ENCODE measurements around the gene SOX5. TPM values are rescaled to one million over a fixed set of nuclear protein-coding genes. Genes with fewer than 3 reads are reported as not detected.

Gene SOX5
- total and polyA plus RNA-seq, 2 experiments from 2014 or later: 1.0 to 4.7 TPM

- Histone ChIP-seq H3F3A (replicated peaks; ENCODE audit: low read depth) (no peaks in the 10 kb centered on the region), H3K27me3 (ENCODE audit: insufficient read depth) (no peaks in the 10 kb centered on the region), H3K27ac (ENCODE audit: low read depth) (no peak overlapping the region), H3K4me2 (no peak overlapping the region), H3K4me1 (ENCODE audit: insufficient read depth) (no peaks in the 10 kb centered on the region), H3K79me2 (replicated peaks; ENCODE audit: insufficient read depth) (no peaks in the 10 kb centered on the region), H4K20me1 (replicated peaks; ENCODE audit: insufficient read depth) (no peaks in the 10 kb centered on the region), H2AFZ (no peak overlapping the region), H3K36me3 (ENCODE audit: insufficient read depth) (no peaks in the 10 kb centered on the region), H3K9me2 (ENCODE audit: insufficient read depth) (no peaks in the 10 kb centered on the region), H3K4me3 (no peak overlapping the region)
- no peak overlapping the region for H3K27ac Mint-ChIP-seq
- H3K36me3 Mint-ChIP-seq (ENCODE audit: low read depth): peaks cover 4% of the 10 kb centered on the region; the same call in 1 of the 3 replicates
- H3K9me3 Mint-ChIP-seq: peaks cover 7% of the 10 kb centered on the region; the same call in 2 of the 3 replicates
- DNase-seq (ENCODE audit: low spot score) (no peak), ATAC-seq (no peak)
- H3K4me1 Mint-ChIP-seq: no peaks in the 10 kb centered on the region
- no peak for TF ChIP-seq STAT1 (IDR thresholded peaks at IDR 0.05; ENCODE audit: unreplicated experiment)
- TF ChIP-seq ETS1 (IDR thresholded peaks at IDR 0.05): no peak
- TF ChIP-seq JUNB (IDR thresholded peaks at IDR 0.05; ENCODE audit: unreplicated experiment): no peak
- no peak for TF ChIP-seq ZNF114 (CRISPR knock-in tag; IDR thresholded peaks at IDR 0.05)
- TF ChIP-seq CREB1 (CRISPR knock-in tag; IDR thresholded peaks at IDR 0.05; ENCODE audit: low read depth): no peak
- TF ChIP-seq, protein P1, sequence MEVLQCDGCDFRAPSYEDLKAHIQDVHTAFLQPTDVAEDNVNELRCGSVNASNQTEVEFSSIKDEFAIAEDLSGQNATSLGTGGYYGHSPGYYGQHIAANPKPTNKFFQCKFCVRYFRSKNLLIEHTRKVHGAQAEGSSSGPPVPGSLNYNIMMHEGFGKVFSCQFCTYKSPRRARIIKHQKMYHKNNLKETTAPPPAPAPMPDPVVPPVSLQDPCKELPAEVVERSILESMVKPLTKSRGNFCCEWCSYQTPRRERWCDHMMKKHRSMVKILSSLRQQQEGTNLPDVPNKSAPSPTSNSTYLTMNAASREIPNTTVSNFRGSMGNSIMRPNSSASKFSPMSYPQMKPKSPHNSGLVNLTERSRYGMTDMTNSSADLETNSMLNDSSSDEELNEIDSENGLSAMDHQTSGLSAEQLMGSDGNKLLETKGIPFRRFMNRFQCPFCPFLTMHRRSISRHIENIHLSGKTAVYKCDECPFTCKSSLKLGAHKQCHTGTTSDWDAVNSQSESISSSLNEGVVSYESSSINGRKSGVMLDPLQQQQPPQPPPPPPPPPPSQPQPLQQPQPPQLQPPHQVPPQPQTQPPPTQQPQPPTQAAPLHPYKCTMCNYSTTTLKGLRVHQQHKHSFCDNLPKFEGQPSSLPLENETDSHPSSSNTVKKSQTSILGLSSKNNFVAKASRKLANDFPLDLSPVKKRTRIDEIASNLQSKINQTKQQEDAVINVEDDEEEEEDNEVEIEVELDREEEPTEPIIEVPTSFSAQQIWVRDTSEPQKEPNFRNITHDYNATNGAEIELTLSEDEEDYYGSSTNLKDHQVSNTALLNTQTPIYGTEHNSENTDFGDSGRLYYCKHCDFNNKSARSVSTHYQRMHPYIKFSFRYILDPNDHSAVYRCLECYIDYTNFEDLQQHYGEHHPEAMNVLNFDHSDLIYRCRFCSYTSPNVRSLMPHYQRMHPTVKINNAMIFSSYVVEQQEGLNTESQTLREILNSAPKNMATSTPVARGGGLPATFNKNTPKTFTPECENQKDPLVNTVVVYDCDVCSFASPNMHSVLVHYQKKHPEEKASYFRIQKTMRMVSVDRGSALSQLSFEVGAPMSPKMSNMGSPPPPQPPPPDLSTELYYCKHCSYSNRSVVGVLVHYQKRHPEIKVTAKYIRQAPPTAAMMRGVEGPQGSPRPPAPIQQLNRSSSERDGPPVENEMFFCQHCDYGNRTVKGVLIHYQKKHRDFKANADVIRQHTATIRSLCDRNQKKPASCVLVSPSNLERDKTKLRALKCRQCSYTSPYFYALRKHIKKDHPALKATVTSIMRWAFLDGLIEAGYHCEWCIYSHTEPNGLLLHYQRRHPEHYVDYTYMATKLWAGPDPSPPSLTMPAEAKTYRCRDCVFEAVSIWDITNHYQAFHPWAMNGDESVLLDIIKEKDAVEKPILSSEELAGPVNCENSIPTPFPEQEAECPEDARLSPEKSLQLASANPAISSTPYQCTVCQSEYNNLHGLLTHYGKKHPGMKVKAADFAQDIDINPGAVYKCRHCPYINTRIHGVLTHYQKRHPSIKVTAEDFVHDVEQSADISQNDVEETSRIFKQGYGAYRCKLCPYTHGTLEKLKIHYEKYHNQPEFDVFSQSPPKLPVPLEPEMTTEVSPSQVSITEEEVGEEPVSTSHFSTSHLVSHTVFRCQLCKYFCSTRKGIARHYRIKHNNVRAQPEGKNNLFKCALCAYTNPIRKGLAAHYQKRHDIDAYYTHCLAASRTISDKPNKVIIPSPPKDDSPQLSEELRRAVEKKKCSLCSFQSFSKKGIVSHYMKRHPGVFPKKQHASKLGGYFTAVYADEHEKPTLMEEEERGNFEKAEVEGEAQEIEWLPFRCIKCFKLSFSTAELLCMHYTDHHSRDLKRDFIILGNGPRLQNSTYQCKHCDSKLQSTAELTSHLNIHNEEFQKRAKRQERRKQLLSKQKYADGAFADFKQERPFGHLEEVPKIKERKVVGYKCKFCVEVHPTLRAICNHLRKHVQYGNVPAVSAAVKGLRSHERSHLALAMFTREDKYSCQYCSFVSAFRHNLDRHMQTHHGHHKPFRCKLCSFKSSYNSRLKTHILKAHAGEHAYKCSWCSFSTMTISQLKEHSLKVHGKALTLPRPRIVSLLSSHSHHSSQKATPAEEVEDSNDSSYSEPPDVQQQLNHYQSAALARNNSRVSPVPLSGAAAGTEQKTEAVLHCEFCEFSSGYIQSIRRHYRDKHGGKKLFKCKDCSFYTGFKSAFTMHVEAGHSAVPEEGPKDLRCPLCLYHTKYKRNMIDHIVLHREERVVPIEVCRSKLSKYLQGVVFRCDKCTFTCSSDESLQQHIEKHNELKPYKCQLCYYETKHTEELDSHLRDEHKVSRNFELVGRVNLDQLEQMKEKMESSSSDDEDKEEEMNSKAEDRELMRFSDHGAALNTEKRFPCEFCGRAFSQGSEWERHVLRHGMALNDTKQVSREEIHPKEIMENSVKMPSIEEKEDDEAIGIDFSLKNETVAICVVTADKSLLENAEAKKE (CRISPR knock-in tag; IDR thresholded peaks at IDR 0.05): no peak
- no peak for TF ChIP-seq NANOG (IDR thresholded peaks at IDR 0.05; ENCODE audit: borderline replicate concordance)
- TF ChIP-seq ZNF331 (CRISPR knock-in tag; IDR thresholded peaks at IDR 0.05; ENCODE audit: low read depth): no peak
- TF ChIP-seq POLR2AphosphoS5 (IDR thresholded peaks at IDR 0.05; ENCODE audit: low read depth): no peak
- TF ChIP-seq CTCF (conservative IDR thresholded peaks at IDR 0.05; ENCODE audit: low read depth in 2 of 2): no peak
- TF ChIP-seq, protein P2, sequence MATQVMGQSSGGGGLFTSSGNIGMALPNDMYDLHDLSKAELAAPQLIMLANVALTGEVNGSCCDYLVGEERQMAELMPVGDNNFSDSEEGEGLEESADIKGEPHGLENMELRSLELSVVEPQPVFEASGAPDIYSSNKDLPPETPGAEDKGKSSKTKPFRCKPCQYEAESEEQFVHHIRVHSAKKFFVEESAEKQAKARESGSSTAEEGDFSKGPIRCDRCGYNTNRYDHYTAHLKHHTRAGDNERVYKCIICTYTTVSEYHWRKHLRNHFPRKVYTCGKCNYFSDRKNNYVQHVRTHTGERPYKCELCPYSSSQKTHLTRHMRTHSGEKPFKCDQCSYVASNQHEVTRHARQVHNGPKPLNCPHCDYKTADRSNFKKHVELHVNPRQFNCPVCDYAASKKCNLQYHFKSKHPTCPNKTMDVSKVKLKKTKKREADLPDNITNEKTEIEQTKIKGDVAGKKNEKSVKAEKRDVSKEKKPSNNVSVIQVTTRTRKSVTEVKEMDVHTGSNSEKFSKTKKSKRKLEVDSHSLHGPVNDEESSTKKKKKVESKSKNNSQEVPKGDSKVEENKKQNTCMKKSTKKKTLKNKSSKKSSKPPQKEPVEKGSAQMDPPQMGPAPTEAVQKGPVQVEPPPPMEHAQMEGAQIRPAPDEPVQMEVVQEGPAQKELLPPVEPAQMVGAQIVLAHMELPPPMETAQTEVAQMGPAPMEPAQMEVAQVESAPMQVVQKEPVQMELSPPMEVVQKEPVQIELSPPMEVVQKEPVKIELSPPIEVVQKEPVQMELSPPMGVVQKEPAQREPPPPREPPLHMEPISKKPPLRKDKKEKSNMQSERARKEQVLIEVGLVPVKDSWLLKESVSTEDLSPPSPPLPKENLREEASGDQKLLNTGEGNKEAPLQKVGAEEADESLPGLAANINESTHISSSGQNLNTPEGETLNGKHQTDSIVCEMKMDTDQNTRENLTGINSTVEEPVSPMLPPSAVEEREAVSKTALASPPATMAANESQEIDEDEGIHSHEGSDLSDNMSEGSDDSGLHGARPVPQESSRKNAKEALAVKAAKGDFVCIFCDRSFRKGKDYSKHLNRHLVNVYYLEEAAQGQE (IDR thresholded peaks at IDR 0.05; ENCODE audit: unreplicated experiment): no peak
- no peak for TF ChIP-seq EZH2 (IDR thresholded peaks at IDR 0.05; ENCODE audit: low read depth, unreplicated experiment)
- no peak for TF ChIP-seq EZH2phosphoT487 (IDR thresholded peaks at IDR 0.05; ENCODE audit: unreplicated experiment)
- no peaks in the 10 kb centered on the region for H3K27me3 Mint-ChIP-seq (ENCODE audit: insufficient read depth, low read depth, poor library complexity)
- H3K4me3 Mint-ChIP-seq: no peak overlapping the region
Observed at GRCh38 chr12:23484238-23484637, 465.2 kb downstream of the SOX5 start.
